HCT116 (cell line): ENCODE measurements around the gene TBPL1. TPM values are rescaled to one million over a fixed set of nuclear protein-coding genes. Genes with fewer than 3 reads are reported as not detected.

ENCODE experiments used
- ATAC-seq: fragments of 200-7000 bp; cut with Tn5 transposase; 2 replicates; pipeline ENCODE4 v1.9.1; 2020; ENCODE audit warnings: mild to moderate bottlenecking, moderate library complexity
- BruUV-seq: library from RNA; stranded (reverse); fragments of 400-500 nt; replicated peaks from 2 replicates; lab custom pipeline; 2021; lab: Mats Ljungman, UMichigan
- CTCF ChIA-PET: fragments of 300-600 bp; sonication (Branson Sonifier 250); formaldehyde crosslinking; loops from one replicate; lab custom pipeline; 2021; ENCODE audit warnings: antibody characterized with exemption; lab: Charles Lee
- POLR2A ChIA-PET: fragments of 300-600, 350-600 bp; sonication (Branson Sonifier 250); formaldehyde crosslinking; loops from one replicate; lab custom pipeline; 2021; ENCODE audit warnings: antibody characterized with exemption; lab: Charles Lee
- RAD21 ChIA-PET, 2 experiments: fragments of 300-600 bp; sonication (Branson Sonifier 250); formaldehyde crosslinking; loops; one replicate each; lab custom pipeline; 2023; ENCODE audit warnings: low total read pairs in 2 of 2; ENCODE audit not compliant: uncharacterized antibody in 2 of 2, unreplicated experiment in 2 of 2, low non-redundant PET in 1 of 2; lab: Charles Lee
- DNase-seq: peaks from one replicate; pipeline ENCODE4 v3.0.0-alpha.2; 2010; ENCODE audit warnings: low read depth, low spot score
- H2AFZ ChIP-seq: fragments of 200-600 bp; shearing (Covaris generic), sonication (generic); 2 replicates; pipeline ENCODE4 v1.6.1; 2017; ENCODE audit warnings: low read depth, mixed run types, mixed read lengths, antibody characterized with exemption, low read length; ENCODE audit not compliant: poor library complexity, severe bottlenecking
- H3K27ac ChIP-seq: 2 replicates; pipeline ENCODE4 v1.5.1; 2012; ENCODE audit warnings: low read depth, low read length
- H3K27me3 ChIP-seq: fragments of 200-600 bp; sonication (generic); 2 replicates; pipeline ENCODE4 v1.6.1; 2016; ENCODE audit warnings: mixed run types, low read length, mixed read lengths; ENCODE audit not compliant: insufficient read depth
- H3K36me3 ChIP-seq, 2 experiments: fragments of 200-500 bp in 1 of 2; fragments of 200-600 bp in 1 of 2; sonication (Bioruptor generic) in 1 of 2; sonication (generic) in 1 of 2; 2 replicates each; pipeline versions ENCODE4 v1.5.1 to v1.6.1; 2014 to 2016; ENCODE audit warnings: low read length in 2 of 2, inconsistent platforms in 1 of 2, mixed read lengths in 1 of 2, mixed run types in 1 of 2; ENCODE audit not compliant: insufficient read depth in 2 of 2, control insufficient read depth in 1 of 2
- H3K4me1 ChIP-seq, 2 experiments: fragments of 200-600 bp in 1 of 2; sonication (generic) in 1 of 2; 2 replicates each; pipeline versions ENCODE4 v1.5.1 to v1.6.1; 2012 to 2017; ENCODE audit warnings: low read length in 2 of 2, inconsistent platforms in 1 of 2, mild to moderate bottlenecking in 1 of 2, mixed read lengths in 1 of 2, mixed run types in 1 of 2, moderate library complexity in 1 of 2; ENCODE audit not compliant: insufficient read depth in 2 of 2, control insufficient read depth in 1 of 2
- H3K4me2 ChIP-seq: fragments of 200-600 bp; sonication (generic); 2 replicates; pipeline ENCODE4 v1.6.1; 2017; ENCODE audit warnings: mixed run types, low read length, mixed read lengths
- H3K4me3 ChIP-seq, 2 experiments: fragments of 200-600 bp in 1 of 2; sonication (generic) in 1 of 2; replicated peaks in 1 of 2; 2 replicates each; pipeline ENCODE4 v1.5.1; 2011 to 2016; ENCODE audit warnings: low read length in 2 of 2, control low read depth in 1 of 2, low read depth in 1 of 2, mild to moderate bottlenecking in 1 of 2, mixed read lengths in 1 of 2, mixed run types in 1 of 2
- H3K79me2 ChIP-seq: fragments of 200-600 bp; sonication (generic); 2 replicates; pipeline ENCODE4 v1.6.1; 2017; ENCODE audit warnings: mild to moderate bottlenecking, mixed run types, low read length, moderate library complexity, mixed read lengths; ENCODE audit not compliant: insufficient read depth
- H3K9ac ChIP-seq: fragments of 200-600 bp; sonication (generic); 2 replicates; pipeline ENCODE4 v1.6.1; 2016; ENCODE audit warnings: low read length, mixed read lengths
- H3K9me2 ChIP-seq: fragments of 200-600 bp; sonication (generic), shearing (Covaris generic); 2 replicates; pipeline ENCODE4 v1.6.1; 2017; ENCODE audit warnings: mixed run types, mild to moderate bottlenecking, moderate library complexity; ENCODE audit not compliant: insufficient read depth
- H3K9me3 ChIP-seq, 2 experiments: fragments of 200-500 bp in 1 of 2; fragments of 200-600 bp in 1 of 2; sonication (Bioruptor generic) in 1 of 2; sonication (generic) in 1 of 2; 2 replicates each; pipeline ENCODE4 v1.6.1; 2014 to 2017; ENCODE audit warnings: low read length in 2 of 2, mixed read lengths in 2 of 2, inconsistent platforms in 1 of 2, low read depth in 1 of 2, mild to moderate bottlenecking in 1 of 2, mixed run types in 1 of 2, moderate library complexity in 1 of 2; ENCODE audit not compliant: control insufficient read depth in 1 of 2, insufficient read depth in 1 of 2
- H4K20me1 ChIP-seq: fragments of 200-600 bp; sonication (generic), shearing (Covaris generic); 2 replicates; pipeline ENCODE4 v1.6.1; 2017; ENCODE audit warnings: mixed run types, mild to moderate bottlenecking, moderate library complexity; ENCODE audit not compliant: insufficient read depth
- CBX3 ChIP-seq: IDR thresholded peaks from 2 replicates; pipeline ENCODE4 v1.6.1; 2012; ENCODE audit warnings: low read depth
- CEBPB ChIP-seq: IDR thresholded peaks from 2 replicates; pipeline ENCODE4 v1.6.1; 2012; ENCODE audit warnings: low read depth
- ELF1 ChIP-seq: IDR thresholded peaks from 2 replicates; pipeline ENCODE4 v1.6.1; 2012; ENCODE audit warnings: low read depth, borderline replicate concordance
- FOSL1 ChIP-seq: IDR thresholded peaks from 2 replicates; pipeline ENCODE4 v1.6.1; 2012; ENCODE audit warnings: low read depth
- MAX ChIP-seq: IDR thresholded peaks from 2 replicates; pipeline ENCODE4 v1.6.1; 2012
- POLR2AphosphoS5 ChIP-seq: IDR thresholded peaks from 2 replicates; pipeline ENCODE4 v1.6.1; 2011; ENCODE audit warnings: mild to moderate bottlenecking, low read depth, low read length, moderate library complexity
- SIN3A ChIP-seq: IDR thresholded peaks from 2 replicates; pipeline ENCODE4 v1.6.1; 2012; ENCODE audit warnings: low read depth
- SP1 ChIP-seq: IDR thresholded peaks from 2 replicates; pipeline ENCODE4 v1.6.1; 2012; ENCODE audit warnings: low read depth
- ZNF274 ChIP-seq: fragments of 200-500 bp; sonication (Bioruptor generic); IDR thresholded peaks from 2 replicates; pipeline ENCODE4 v1.6.1; 2014; ENCODE audit warnings: mild to moderate bottlenecking, low read depth, low read length, inconsistent platforms
- intact Hi-C: fragments of 100-400 bp; cut with micrococcal nuclease; formaldehyde crosslinking; loops from 2 replicates; pipeline ENCODE4 v1.10.0; 2022
- total RNA-seq: library from RNA; stranded (reverse); gene quantifications from one replicate; pipeline ENCODE4 v1.2.1, GENCODE V29; 2021; ENCODE audit not compliant: unreplicated experiment
- TF ChIP-seq, protein P1 (sequence below): IDR thresholded peaks from 2 replicates; pipeline ENCODE4 v1.6.1; 2011; ENCODE audit warnings: mild to moderate bottlenecking, low read length, moderate library complexity; ENCODE audit not compliant: insufficient replicate concordance; ENCODE audit errors: extremely low read depth
- TF ChIP-seq, protein P2 (sequence below): IDR thresholded peaks from 2 replicates; pipeline ENCODE4 v1.6.1; 2012; ENCODE audit warnings: low read depth

Gene TBPL1
- total RNA-seq, 1 experiment from 2014 or later: 34.9 TPM

DNA sequence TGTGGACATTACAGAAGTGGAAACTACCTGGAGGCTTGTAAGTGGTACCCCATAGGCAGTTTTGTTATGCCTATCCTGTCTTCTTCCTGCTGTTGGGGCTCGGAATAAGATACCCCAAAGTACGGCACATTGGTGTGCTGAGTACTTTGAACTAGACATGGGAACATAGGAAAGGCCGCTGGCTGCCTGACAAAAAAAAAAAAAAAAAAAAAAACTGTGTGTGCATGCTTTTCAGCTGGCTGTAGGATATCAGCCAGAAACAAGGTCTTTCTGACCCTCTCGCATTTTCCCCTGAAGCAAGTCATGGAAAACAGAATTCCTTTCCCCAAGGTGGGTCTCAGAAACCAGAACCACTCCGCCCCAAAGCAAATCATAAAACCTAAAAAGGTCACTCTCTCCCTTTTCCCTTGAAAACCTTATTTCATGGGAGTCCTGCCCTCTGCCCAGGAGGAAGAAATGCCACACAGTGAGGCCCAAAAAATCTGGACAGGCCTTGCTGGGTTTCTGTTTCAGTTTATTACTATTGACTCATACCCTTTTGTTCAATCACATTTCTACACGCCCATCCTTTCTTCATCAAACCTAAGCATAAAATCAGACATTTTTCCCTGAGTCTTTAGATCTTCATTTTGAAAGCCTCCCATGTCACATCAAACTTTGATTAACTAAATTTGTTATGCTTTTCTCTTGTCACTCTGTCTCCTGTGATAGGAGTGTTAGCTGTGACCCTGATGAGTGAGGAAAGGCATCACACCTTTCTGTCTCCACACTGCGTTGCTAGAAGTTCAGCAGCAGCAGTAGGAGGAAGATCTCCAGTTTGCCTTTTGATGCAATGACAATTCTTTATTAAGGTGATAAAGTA, 82.2 kb downstream of the TBPL1 start:
- Histone ChIP-seq H3K27me3 (no peaks in the 10 kb centered on the region), H3K27ac (peak overlapping the region; percentile 49), H3K36me3 (no peaks in the 10 kb centered on the region), H3K9me2 (no peaks in the 10 kb centered on the region), H3K9me3 (no peaks in the 10 kb centered on the region), H3K9ac (peak overlapping the region; percentile 42), H3K4me2 (peak overlapping the region; percentile 55), H3K4me1 (peaks cover 24 to 33% of the 10 kb centered on the region in 2 experiments), H3K79me2 (no peaks in the 10 kb centered on the region), H2AFZ (no peak overlapping the region), H4K20me1 (no peaks in the 10 kb centered on the region)
- intact Hi-C loops: no loop called here
- POLR2A ChIA-PET: interaction anchor here (0.9 to 1.4 kb wide), 2 partner anchors 9 to 11 kb away, joined by 3 to 6 read pairs; no protein-coding TSS in a partner anchor
- BruUV-seq: no TSS peak
- RAD21 ChIA-PET: no interaction called here
- CTCF ChIA-PET: interaction anchor here (1.0 to 1.3 kb wide), 2 partner anchors 28 to 112 kb away, joined by 3 read pairs; no protein-coding TSS in a partner anchor
- ATAC-seq: peak; percentile 67
- DNase-seq: peak; percentile 38
- TF ChIP-seq ELF1 (no peak), CBX3 (peak; percentile 2; the same call in 1 of the 2 replicates), SP1 (0 out of 2 replicates have a peak, but pooled peaks have one; percentile 2), FOSL1 (0 out of 2 replicates have a peak, but pooled peaks have one; percentile 27), CEBPB (0 out of 2 replicates have a peak, but pooled peaks have one; percentile 13)
- TF ChIP-seq, all 23 proteins: peak for 4
- peak overlapping the region in 1 of 2 experiments; percentile 4; a peak in 1 of 4 replicates for H3K4me3 ChIP-seq

DNA sequence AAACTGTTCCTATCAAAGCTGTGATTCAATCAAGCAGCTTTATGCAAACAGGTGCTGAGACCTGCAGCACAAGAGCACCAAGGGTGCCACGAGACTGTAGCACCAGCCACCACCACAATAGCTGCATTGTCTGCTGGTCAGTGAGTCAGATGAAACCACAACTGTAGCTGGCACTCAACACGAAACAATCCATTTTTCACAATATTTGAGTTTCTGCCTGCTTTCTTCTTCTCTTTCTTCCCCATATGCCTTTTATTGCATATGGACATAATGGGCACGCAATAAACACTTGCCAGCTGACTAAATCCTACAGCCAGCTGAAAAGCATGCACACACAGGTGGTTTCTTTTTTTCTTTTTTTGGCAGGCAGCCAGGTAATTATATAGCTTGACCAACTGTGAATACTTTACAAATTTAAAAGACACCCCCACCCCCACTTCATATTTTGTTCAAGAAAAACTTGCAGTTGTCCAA, 82.8 kb downstream of the TBPL1 start:
- intact Hi-C loops: no loop called here
- H3K9me3 ChIP-seq: no peaks in the 10 kb centered on the region
- ChIA-PET CTCF (interaction anchor here (1.0 to 1.3 kb wide), 2 partner anchors 27 to 112 kb away, joined by 3 read pairs; no protein-coding TSS in a partner anchor), RAD21 (no interaction called here), POLR2A (interaction anchor here (0.9 to 1.4 kb wide), 2 partner anchors 10 kb away, joined by 3 to 6 read pairs; no protein-coding TSS in a partner anchor)
- no TSS peak for BruUV-seq
- H3K4me1 ChIP-seq: peaks cover 28 to 39% of the 10 kb centered on the region in 2 experiments
- no peaks in the 10 kb centered on the region for H4K20me1 ChIP-seq
- H3K27ac ChIP-seq: peak overlapping the region; percentile 49
- peak; percentile 88 for DNase-seq
- H2AFZ ChIP-seq: no peak overlapping the region
- ATAC-seq: peak; percentile 97
- H3K9me2 ChIP-seq: no peaks in the 10 kb centered on the region
- no peaks in the 10 kb centered on the region for H3K79me2 ChIP-seq
- H3K9ac ChIP-seq: peak overlapping the region; percentile 42
- H3K27me3 ChIP-seq: no peaks in the 10 kb centered on the region
- H3K4me3 ChIP-seq: peak overlapping the region in 1 of 2 experiments; percentile 4; a peak in 1 of 4 replicates
- H3K4me2 ChIP-seq: peak overlapping the region; percentile 55
- no peaks in the 10 kb centered on the region for H3K36me3 ChIP-seq
- TF ChIP-seq SIN3A (peak; percentile 57), ZNF274 (no peak), FOSL1 (peak; percentile 72), MAX (peak; percentile 82), POLR2AphosphoS5 (no peak; the same call in 1 of the 2 replicates)
- TF ChIP-seq, protein P1, sequence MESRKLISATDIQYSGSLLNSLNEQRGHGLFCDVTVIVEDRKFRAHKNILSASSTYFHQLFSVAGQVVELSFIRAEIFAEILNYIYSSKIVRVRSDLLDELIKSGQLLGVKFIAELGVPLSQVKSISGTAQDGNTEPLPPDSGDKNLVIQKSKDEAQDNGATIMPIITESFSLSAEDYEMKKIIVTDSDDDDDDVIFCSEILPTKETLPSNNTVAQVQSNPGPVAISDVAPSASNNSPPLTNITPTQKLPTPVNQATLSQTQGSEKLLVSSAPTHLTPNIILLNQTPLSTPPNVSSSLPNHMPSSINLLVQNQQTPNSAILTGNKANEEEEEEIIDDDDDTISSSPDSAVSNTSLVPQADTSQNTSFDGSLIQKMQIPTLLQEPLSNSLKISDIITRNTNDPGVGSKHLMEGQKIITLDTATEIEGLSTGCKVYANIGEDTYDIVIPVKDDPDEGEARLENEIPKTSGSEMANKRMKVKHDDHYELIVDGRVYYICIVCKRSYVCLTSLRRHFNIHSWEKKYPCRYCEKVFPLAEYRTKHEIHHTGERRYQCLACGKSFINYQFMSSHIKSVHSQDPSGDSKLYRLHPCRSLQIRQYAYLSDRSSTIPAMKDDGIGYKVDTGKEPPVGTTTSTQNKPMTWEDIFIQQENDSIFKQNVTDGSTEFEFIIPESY: no peak
- TF ChIP-seq, protein P2, sequence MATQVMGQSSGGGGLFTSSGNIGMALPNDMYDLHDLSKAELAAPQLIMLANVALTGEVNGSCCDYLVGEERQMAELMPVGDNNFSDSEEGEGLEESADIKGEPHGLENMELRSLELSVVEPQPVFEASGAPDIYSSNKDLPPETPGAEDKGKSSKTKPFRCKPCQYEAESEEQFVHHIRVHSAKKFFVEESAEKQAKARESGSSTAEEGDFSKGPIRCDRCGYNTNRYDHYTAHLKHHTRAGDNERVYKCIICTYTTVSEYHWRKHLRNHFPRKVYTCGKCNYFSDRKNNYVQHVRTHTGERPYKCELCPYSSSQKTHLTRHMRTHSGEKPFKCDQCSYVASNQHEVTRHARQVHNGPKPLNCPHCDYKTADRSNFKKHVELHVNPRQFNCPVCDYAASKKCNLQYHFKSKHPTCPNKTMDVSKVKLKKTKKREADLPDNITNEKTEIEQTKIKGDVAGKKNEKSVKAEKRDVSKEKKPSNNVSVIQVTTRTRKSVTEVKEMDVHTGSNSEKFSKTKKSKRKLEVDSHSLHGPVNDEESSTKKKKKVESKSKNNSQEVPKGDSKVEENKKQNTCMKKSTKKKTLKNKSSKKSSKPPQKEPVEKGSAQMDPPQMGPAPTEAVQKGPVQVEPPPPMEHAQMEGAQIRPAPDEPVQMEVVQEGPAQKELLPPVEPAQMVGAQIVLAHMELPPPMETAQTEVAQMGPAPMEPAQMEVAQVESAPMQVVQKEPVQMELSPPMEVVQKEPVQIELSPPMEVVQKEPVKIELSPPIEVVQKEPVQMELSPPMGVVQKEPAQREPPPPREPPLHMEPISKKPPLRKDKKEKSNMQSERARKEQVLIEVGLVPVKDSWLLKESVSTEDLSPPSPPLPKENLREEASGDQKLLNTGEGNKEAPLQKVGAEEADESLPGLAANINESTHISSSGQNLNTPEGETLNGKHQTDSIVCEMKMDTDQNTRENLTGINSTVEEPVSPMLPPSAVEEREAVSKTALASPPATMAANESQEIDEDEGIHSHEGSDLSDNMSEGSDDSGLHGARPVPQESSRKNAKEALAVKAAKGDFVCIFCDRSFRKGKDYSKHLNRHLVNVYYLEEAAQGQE: no peak
